Esophagus (tissue), 2 donors: ENCODE measurements around the gene TMEM167A. TPM values are rescaled to one million over a fixed set of nuclear protein-coding genes. Genes with fewer than 3 reads are reported as not detected.

ENCODE experiments used
- H3K27ac ChIP-seq, 2 donors: one replicate each; pipeline ENCODE4 v1.5.1; 2013; ENCODE audit warnings: low read depth in 2 of 2, mild to moderate bottlenecking in 2 of 2, inconsistent platforms in 1 of 2, low read length in 1 of 2, moderate library complexity in 1 of 2
- H3K27me3 ChIP-seq, 2 donors: one replicate each; pipeline ENCODE4 v1.6.1; 2013; ENCODE audit warnings: low read length in 2 of 2, control low read depth in 1 of 2, mild to moderate bottlenecking in 1 of 2; ENCODE audit not compliant: insufficient read depth in 2 of 2, control insufficient read depth in 1 of 2
- H3K36me3 ChIP-seq, 2 donors: one replicate each; pipeline ENCODE4 v1.6.1; 2013; ENCODE audit warnings: low read length in 1 of 2; ENCODE audit not compliant: control insufficient read depth in 2 of 2, insufficient read depth in 2 of 2
- H3K4me1 ChIP-seq, 2 donors: one replicate each; pipeline ENCODE4 v1.6.1; 2013; ENCODE audit warnings: low read length in 1 of 2; ENCODE audit not compliant: control insufficient read depth in 2 of 2, insufficient read depth in 2 of 2
- H3K4me3 ChIP-seq, 2 donors: one replicate each; pipeline ENCODE4 v1.5.1; 2013; ENCODE audit warnings: low read length in 2 of 2, mild to moderate bottlenecking in 2 of 2, low read depth in 1 of 2, moderate library complexity in 1 of 2
- H3K9me3 ChIP-seq, 2 donors: one replicate each; pipeline ENCODE4 v1.6.1; 2013; ENCODE audit warnings: mild to moderate bottlenecking in 2 of 2, low read depth in 1 of 2, low read length in 1 of 2, moderate library complexity in 1 of 2; ENCODE audit not compliant: control insufficient read depth in 2 of 2, insufficient read depth in 1 of 2
- WGBS, 2 donors: extraction: QIAGEN DNeasy Blood & Tissue Kit; methylation state at CpG; one replicate each; pipeline ENCODE4 v1.1.7; 2013; 5-methylcytosine and 5-hydroxymethylcytosine counted together
- polyA plus RNA-seq, 2 donors: library from polyadenylated mRNA; stranded (reverse); fragments of 200-250 nt; gene quantifications; one replicate each; pipeline ENCODE4 v1.2.3, GENCODE V29; 2013
- donor health status: healthy with polysubstance abuse.
- donor health status: Bipolar disorder and iron deficiency.

TMEM167A gene
- polyA plus RNA-seq, 2 donors = 28.4 to 30.6 TPM

- Histone ChIP-seq H3K27ac (no peak overlapping the region), H3K4me1 (no peaks in the 10 kb centered on the region), H3K36me3 (no peaks in the 10 kb centered on the region), H3K27me3 (no peaks in the 10 kb centered on the region), H3K4me3 (no peak overlapping the region), H3K9me3 (no peaks in the 10 kb centered on the region)
- 99% methylated on average over 4 of the region's 4 CpGs for WGBS, 2 donors
Measured at GRCh38 chr5:83093692-83094091, 16.5 kb upstream of the TMEM167A start.

DNA sequence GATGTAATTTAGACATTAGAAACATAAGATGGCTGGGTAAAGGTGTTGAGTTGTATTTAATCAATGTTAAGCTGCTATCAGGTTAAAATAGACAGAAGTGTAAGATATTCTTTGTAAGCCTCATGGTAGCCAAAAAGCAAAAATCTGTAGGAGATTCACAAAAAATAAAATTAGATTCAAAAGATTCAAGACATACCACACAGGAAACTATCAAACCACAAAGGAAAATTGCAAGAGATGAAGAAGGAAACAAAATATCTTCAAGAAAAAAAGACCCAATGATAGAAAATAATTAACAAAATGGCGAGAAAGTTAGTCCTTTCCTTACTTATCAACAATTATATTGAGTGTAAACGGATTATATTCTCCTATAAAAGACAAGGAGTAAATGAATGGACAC is 15.4 kb upstream of the TMEM167A start:
- Histone ChIP-seq H3K9me3 (no peaks in the 10 kb centered on the region), H3K4me3 (no peak overlapping the region), H3K27ac (no peak overlapping the region), H3K27me3 (no peaks in the 10 kb centered on the region), H3K36me3 (no peaks in the 10 kb centered on the region), H3K4me1 (no peaks in the 10 kb centered on the region)
- WGBS, 2 donors = 89 to 92% methylated on average over 2 of the region's 2 CpGs

DNA sequence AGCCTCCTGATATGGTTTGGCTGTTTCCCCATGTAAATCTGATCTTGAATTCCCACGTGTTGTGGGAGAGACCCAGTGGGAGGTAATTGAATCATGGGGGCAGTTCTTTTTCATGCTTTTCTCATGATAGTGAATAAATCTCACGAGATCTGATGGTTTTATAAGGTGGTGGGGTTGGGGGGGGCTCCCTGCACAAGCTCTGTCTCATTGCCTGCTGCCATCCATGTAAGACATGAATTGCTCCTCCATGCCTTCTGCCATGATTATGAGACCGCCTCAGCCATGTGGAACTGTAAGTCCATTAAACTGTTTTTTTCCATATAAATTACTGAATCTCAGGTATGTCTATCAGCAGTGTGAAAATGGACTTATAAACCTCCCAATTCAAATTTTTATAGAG is 13.0 kb upstream of the TMEM167A start:
- Histone ChIP-seq H3K36me3 (no peaks in the 10 kb centered on the region), H3K27me3 (no peaks in the 10 kb centered on the region), H3K27ac (no peak overlapping the region), H3K4me3 (no peak overlapping the region), H3K9me3 (no peaks in the 10 kb centered on the region), H3K4me1 (no peaks in the 10 kb centered on the region)
- WGBS, 2 donors = 92 to 94% methylated on average over 3 of the region's 3 CpGs

DNA sequence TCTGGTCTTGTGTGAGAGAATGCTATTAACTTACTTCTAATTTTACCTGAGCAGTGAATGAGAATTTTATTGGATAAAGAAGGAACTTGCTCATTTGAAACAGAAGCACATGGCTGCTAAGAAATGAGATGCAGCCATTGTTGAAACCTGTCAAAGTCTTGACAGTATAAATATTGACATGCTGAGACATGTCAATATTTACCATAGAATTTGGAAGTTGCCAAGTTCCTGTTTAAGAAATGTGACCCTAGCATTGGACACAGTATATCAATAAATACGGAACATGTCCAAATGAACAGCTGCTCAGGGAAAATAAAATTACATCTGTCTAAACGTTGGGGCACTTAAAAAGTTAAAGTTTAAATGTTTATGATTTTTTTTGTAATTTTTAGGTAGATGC is 7.9 kb upstream of the TMEM167A start:
- Histone ChIP-seq H3K27ac (no peak overlapping the region), H3K9me3 (no peaks in the 10 kb centered on the region), H3K4me3 (no peak overlapping the region), H3K27me3 (no peaks in the 10 kb centered on the region), H3K4me1 (no peaks in the 10 kb centered on the region), H3K36me3 (no peaks in the 10 kb centered on the region)
- WGBS, 2 donors = 58 to 71% methylated on average over 2 of the region's 2 CpGs

DNA sequence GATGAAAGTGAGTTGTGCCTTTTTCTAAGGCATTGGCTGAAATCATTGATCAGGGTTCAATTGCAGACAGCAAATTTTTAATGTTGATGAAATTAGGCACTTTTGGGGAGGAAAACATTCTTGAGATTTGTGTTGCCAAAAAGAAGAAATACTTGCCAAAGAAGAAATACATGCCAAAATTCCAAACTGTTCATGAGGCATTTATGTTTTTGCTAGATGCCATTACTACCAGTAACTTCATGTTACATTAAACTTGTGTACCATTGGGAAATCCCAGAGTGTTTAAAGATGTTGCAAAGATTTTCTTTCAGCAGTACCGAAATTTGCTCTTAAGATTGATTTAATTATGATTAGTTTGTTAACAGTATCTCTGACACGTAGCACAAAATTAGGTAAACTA is 7.1 kb upstream of the TMEM167A start:
- WGBS, 2 donors = 81 to 84% methylated on average over 2 of the region's 2 CpGs
- no peak overlapping the region for H3K27ac ChIP-seq

DNA sequence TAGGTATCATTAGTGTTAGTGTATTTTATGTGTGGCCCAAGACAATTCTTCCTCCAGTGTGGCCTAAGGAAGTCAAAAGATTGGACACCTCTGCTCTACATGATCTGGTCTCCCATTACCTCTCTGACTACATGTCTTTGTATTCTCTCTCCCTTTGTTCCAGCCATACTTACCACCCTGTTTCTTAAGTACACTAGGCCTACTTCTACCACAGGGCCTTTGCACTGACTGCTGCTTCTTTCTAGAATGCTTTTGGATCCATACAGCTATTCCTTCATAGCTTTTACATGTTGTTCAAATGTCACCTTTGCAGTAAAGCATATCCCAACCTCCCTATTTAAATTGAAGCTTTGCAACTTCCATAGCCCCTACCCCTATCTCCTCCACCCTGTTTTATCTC is 5.6 kb upstream of the TMEM167A start:
- Histone ChIP-seq H3K4me1 (no peaks in the 10 kb centered on the region), H3K4me3 (no peak overlapping the region), H3K27me3 (no peaks in the 10 kb centered on the region), H3K9me3 (no peaks in the 10 kb centered on the region), H3K27ac (no peak overlapping the region), H3K36me3 (no peaks in the 10 kb centered on the region)

More for the DNA sequence above, 7.1 kb upstream of the TMEM167A start:
- Histone ChIP-seq H3K4me3 (no peak overlapping the region), H3K27me3 (no peaks in the 10 kb centered on the region), H3K4me1 (no peaks in the 10 kb centered on the region), H3K36me3 (no peaks in the 10 kb centered on the region), H3K9me3 (no peaks in the 10 kb centered on the region)

- Histone ChIP-seq H3K4me1 (no peaks in the 10 kb centered on the region), H3K27ac (peak overlapping the region; percentile 76 to 91)
- WGBS, 2 donors = 3 to 4% methylated on average over 14 of the region's 14 CpGs
Measured at GRCh38 chr5:83077662-83078261, 568 bp upstream of the TMEM167A start.

GRCh38 chr5:83072966-83073365 is 4.2 kb downstream of the TMEM167A start:
- H3K27me3 ChIP-seq = no peaks in the 10 kb centered on the region
- H3K9me3 ChIP-seq = no peaks in the 10 kb centered on the region
- H3K27ac ChIP-seq = no peak overlapping the region
- H3K4me3 ChIP-seq = no peak overlapping the region
- no peaks in the 10 kb centered on the region for H3K4me1 ChIP-seq
- H3K36me3 ChIP-seq = no peaks in the 10 kb centered on the region
- WGBS, 2 donors = 78 to 79% methylated on average over 6 of the region's 6 CpGs

More at GRCh38 chr5:83077662-83078261, 568 bp upstream of the TMEM167A start:
- Histone ChIP-seq H3K9me3 (no peaks in the 10 kb centered on the region), H3K4me3 (peak overlapping the region; percentile 64 to 88), H3K36me3 (no peaks in the 10 kb centered on the region), H3K27me3 (no peaks in the 10 kb centered on the region)

DNA sequence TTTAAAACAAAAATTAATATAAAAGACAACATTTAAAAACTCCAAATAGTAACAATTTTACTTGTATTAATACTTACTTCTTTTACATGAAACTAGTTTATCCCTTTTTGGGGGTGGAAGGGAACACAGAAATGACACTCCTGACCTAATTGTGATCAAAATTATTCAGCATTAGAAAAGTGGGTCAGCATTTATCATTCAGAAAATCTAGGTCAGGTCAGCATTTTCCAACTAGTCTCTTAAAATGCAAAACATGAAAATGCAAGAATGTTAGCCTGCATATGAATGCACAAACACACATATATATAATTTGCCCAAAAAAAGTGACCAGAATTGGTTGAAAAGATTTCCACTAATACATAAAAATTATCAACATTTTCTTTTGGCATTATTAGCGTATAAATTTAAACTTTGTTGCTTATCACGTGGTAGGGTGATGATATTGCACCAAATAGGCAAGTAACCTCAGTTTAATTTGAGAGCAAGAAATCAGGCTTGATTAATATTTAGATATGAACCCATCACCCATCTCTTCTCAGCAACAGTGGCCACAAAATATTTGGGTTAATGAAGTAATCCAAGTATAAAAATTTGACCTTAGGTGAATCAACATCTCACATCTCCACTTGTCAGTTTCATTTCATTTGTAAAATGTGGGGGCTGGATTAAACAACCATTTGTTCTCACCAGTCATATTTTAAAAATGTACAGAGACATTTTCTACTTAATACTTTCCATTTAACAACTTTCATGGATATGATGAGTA is 5.7 kb downstream of the TMEM167A start:
- H3K27ac ChIP-seq = no peak overlapping the region
- H3K4me1 ChIP-seq = no peaks in the 10 kb centered on the region
- no peak overlapping the region for H3K4me3 ChIP-seq
- H3K9me3 ChIP-seq = no peaks in the 10 kb centered on the region
- H3K27me3 ChIP-seq = no peaks in the 10 kb centered on the region
- WGBS, 2 donors = 82 to 84% methylated on average over 2 of the region's 2 CpGs
- no peaks in the 10 kb centered on the region for H3K36me3 ChIP-seq
